HEK293 (cell line): ENCODE results near the gene RRP1.

Experiments used
- HIC1 ChIP-seq: fragments of 450-650 bp; formaldehyde crosslinking; IDR thresholded peaks from 2 replicates; pipeline ENCODE4 v1.5.1; 2016; ENCODE audit warnings: missing biosample characterization, missing genetic modification characterization
- KLF16 ChIP-seq: fragments of 450-650 bp; formaldehyde crosslinking; IDR thresholded peaks from 2 replicates; pipeline ENCODE4 v1.5.1; 2017; ENCODE audit warnings: missing biosample characterization, missing genetic modification characterization
- MEIS1 ChIP-seq: sonication (generic); formaldehyde crosslinking; IDR thresholded peaks from 2 replicates; pipeline ENCODE4 v1.8.1; 2022; ENCODE audit warnings: missing genetic modification reagents, mild to moderate bottlenecking, borderline replicate concordance
- PBX3 ChIP-seq: sonication (generic); formaldehyde crosslinking; IDR thresholded peaks from 2 replicates; pipeline ENCODE4 v1.8.1; 2022; ENCODE audit warnings: mild to moderate bottlenecking, moderate library complexity, missing genetic modification reagents
- PRDM6 ChIP-seq: fragments of 450-650 bp; formaldehyde crosslinking; IDR thresholded peaks from 2 replicates; pipeline ENCODE4 v1.5.1; 2017; ENCODE audit warnings: missing biosample characterization, missing genetic modification characterization
- REPIN1 ChIP-seq: fragments of 450-650 bp; formaldehyde crosslinking; IDR thresholded peaks from 2 replicates; pipeline ENCODE4 v1.5.1; 2017; ENCODE audit warnings: missing biosample characterization, missing genetic modification characterization, low read depth
- YY2 ChIP-seq: fragments of 450-650 bp; formaldehyde crosslinking; IDR thresholded peaks from 2 replicates; pipeline ENCODE4 v1.5.1; 2016; ENCODE audit warnings: missing biosample characterization, missing genetic modification characterization
- ZBTB10 ChIP-seq: fragments of 450-650 bp; formaldehyde crosslinking; IDR thresholded peaks from 2 replicates; pipeline ENCODE4 v1.5.1; 2016; ENCODE audit warnings: missing biosample characterization, missing genetic modification characterization
- ZBTB26 ChIP-seq: fragments of 450-650 bp; formaldehyde crosslinking; optimal IDR thresholded peaks from 2 replicates; pipeline ENCODE3; 2016; ENCODE audit warnings: missing biosample characterization, mild to moderate bottlenecking, missing genetic modification characterization
- ZFHX2 ChIP-seq: fragments of 450-650 bp; formaldehyde crosslinking; conservative IDR thresholded peaks from 2 replicates; pipeline ENCODE4 v1.5.1; 2016; ENCODE audit warnings: missing biosample characterization, missing genetic modification characterization
- ZFP41 ChIP-seq: fragments of 450-650 bp; formaldehyde crosslinking; IDR thresholded peaks from 2 replicates; pipeline ENCODE4 v1.5.1; 2016; ENCODE audit warnings: missing biosample characterization, missing genetic modification characterization, borderline replicate concordance
- ZNF157 ChIP-seq: fragments of 450-650 bp; formaldehyde crosslinking; IDR thresholded peaks from 2 replicates; pipeline ENCODE4 v1.5.1; 2016; ENCODE audit warnings: missing biosample characterization, missing genetic modification characterization
- ZNF18 ChIP-seq: fragments of 450-650 bp; formaldehyde crosslinking; IDR thresholded peaks from 2 replicates; pipeline ENCODE4 v1.5.1; 2016; ENCODE audit warnings: missing biosample characterization, missing genetic modification characterization
- ZNF423 ChIP-seq: fragments of 450-650 bp; formaldehyde crosslinking; IDR thresholded peaks from 2 replicates; pipeline ENCODE4 v1.5.1; 2016; ENCODE audit warnings: missing biosample characterization, missing genetic modification characterization
- ZNF426 ChIP-seq: fragments of 450-650 bp; formaldehyde crosslinking; IDR thresholded peaks from 2 replicates; pipeline ENCODE4 v1.5.1; 2017; ENCODE audit warnings: missing biosample characterization, missing genetic modification characterization, mild to moderate bottlenecking, inconsistent platforms, moderate library complexity
- ZNF449 ChIP-seq: fragments of 450-650 bp; formaldehyde crosslinking; IDR thresholded peaks from 2 replicates; pipeline ENCODE4 v1.5.1; 2017; ENCODE audit warnings: missing biosample characterization, mild to moderate bottlenecking, missing genetic modification characterization, moderate library complexity
- ZNF529 ChIP-seq: fragments of 450-650 bp; formaldehyde crosslinking; IDR thresholded peaks from 2 replicates; pipeline ENCODE4 v1.5.1; 2017; ENCODE audit warnings: missing genetic modification characterization, missing biosample characterization; ENCODE audit not compliant: insufficient replicate concordance
- ZNF548 ChIP-seq: fragments of 450-650 bp; formaldehyde crosslinking; IDR thresholded peaks from 2 replicates; pipeline ENCODE4 v1.5.1; 2016; ENCODE audit warnings: missing biosample characterization, missing genetic modification characterization
- ZNF561 ChIP-seq: fragments of 450-650 bp; IDR thresholded peaks from 2 replicates; pipeline ENCODE4 v1.5.1; 2018; ENCODE audit warnings: missing biosample characterization, missing genetic modification characterization, borderline replicate concordance
- ZNF571 ChIP-seq: fragments of 450-650 bp; formaldehyde crosslinking; IDR thresholded peaks from 2 replicates; pipeline ENCODE4 v1.5.0; 2017; ENCODE audit warnings: missing biosample characterization, missing genetic modification characterization
- ZNF670 ChIP-seq: fragments of 450-650 bp; formaldehyde crosslinking; IDR thresholded peaks from 2 replicates; pipeline ENCODE4 v1.5.1; 2016; ENCODE audit warnings: missing biosample characterization, missing genetic modification characterization, low read depth
- ZNF704 ChIP-seq: fragments of 450-650 bp; formaldehyde crosslinking; IDR thresholded peaks from 2 replicates; pipeline ENCODE4 v1.5.1; 2016; ENCODE audit warnings: missing biosample characterization, missing genetic modification characterization
- ZNF791 ChIP-seq: fragments of 450-650 bp; formaldehyde crosslinking; IDR thresholded peaks from 2 replicates; pipeline ENCODE4 v1.5.1; 2016; ENCODE audit warnings: missing biosample characterization, missing genetic modification characterization
- ZNF837 ChIP-seq: fragments of 450-650 bp; formaldehyde crosslinking; IDR thresholded peaks from 2 replicates; pipeline ENCODE4 v1.5.1; 2016; ENCODE audit warnings: missing biosample characterization, missing genetic modification characterization
- ZSCAN18 ChIP-seq: fragments of 450-650 bp; formaldehyde crosslinking; IDR thresholded peaks from 2 replicates; pipeline ENCODE4 v1.5.1; 2016; ENCODE audit warnings: missing biosample characterization, missing genetic modification characterization

Gene RRP1

GRCh38 chr21:43827015-43827611, 37.7 kb downstream of the RRP1 start (continued):
- TF ChIP-seq ZBTB26 (tag by site-specific recombination) (no peak), KLF16 (tag by site-specific recombination) (no peak), ZNF157 (tag by site-specific recombination) (no peak), ZBTB10 (tag by site-specific recombination) (no peak; the same call in 1 of the 2 replicates), ZNF426 (tag by site-specific recombination) (no peak), MEIS1 (CRISPR knock-in tag) (no peak), ZFP41 (tag by site-specific recombination) (no peak), ZNF449 (tag by site-specific recombination) (no peak), ZNF18 (tag by site-specific recombination) (no peak), YY2 (tag by site-specific recombination) (no peak), PBX3 (CRISPR knock-in tag) (no peak), ZFHX2 (tag by site-specific recombination) (no peak), ZNF670 (no peak), PRDM6 (tag by site-specific recombination) (no peak), ZNF837 (tag by site-specific recombination) (no peak), ZNF791 (tag by site-specific recombination) (no peak), ZNF423 (tag by site-specific recombination) (no peak), HIC1 (tag by site-specific recombination) (no peak), ZNF571 (tag by site-specific recombination) (no peak), ZNF529 (tag by site-specific recombination) (no peak), ZNF548 (tag by site-specific recombination) (no peak), ZNF704 (no peak), ZSCAN18 (tag by site-specific recombination) (no peak), ZNF561 (no peak), REPIN1 (tag by site-specific recombination) (no peak)
